HG02678 (cell line): ENCODE measurements around the gene PLA2G15.

Experiments used
- ATAC-seq: cut with Tn5 transposase; IDR thresholded peaks from one replicate; pipeline ENCODE4 v1.9.1; 2021; ENCODE audit warnings: mild to moderate bottlenecking, moderate library complexity; ENCODE audit not compliant: unreplicated experiment

The PLA2G15 gene

DNA sequence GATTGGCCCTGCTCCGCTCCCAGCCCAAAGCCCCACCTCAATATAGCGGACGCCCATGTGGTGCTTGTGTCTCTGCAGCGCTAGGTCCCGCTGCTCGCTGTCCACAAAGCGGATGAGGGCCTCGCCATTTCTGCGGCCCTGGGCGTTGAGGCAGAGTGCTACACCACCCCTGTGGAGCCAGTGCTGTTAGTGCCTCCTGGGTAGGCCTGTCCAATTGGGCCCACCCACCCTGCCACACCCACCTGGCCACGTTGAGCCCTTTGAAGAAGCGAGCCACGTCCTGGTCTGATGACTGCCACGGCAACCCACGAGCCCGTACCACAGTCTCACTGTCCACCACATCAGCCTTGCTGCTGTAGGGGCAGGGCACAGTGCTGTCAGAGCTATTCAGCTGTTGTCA is 12.8 kb upstream of the PLA2G15 start:
- ATAC-seq, result no peak

DNA sequence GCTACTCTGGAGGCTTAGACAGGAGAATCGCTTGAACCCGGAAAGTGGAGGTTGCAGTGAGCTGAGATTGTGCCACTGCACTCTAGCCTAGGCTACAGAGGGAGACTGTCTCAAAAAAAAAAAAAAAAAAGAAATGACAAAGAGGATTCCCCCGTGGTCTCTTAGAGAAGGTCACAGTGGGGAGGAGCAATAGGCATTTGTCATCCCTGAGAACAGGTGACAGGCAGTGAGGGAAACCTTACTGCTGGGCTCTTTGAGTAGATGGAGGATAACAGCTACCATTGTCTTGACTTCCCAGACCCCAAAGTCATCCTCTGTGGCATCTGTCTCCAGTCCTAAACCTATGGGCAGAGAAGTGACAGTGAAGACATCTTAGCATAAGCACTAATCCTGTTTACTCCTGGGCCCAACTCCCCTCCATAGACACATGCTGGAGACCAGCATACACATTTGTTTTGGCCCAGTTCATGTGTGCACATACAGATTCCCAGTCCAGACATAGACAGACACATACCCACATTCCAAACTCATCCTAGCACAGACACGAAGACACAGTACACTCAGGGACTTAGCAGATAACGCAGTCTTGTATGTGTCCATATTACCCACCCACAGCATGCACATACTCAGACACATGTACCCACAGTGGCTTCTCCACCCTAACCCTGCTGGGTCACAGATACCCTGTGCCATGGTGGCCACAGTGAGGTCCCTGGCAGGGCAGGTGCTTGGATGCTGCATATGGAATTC is 11.9 kb upstream of the PLA2G15 start:
- no peak for ATAC-seq

DNA sequence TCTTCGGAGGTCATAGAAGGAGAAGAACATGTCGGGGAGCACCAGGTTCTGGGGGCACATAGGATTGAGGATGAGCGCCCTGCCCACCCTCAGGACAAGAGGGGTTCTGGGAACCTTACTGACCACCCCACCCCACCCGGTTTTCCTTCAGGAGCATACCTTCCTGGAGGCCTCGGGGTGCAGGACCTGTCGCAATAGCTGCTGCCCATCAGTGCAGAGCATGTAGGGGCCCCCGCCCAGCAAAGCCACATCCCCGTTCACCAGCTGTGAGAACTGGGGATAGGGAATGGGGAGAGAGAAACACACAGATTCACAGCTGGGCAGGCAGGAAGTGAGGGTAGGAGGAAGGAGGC is 11.4 kb upstream of the PLA2G15 start:
- no peak for ATAC-seq

DNA sequence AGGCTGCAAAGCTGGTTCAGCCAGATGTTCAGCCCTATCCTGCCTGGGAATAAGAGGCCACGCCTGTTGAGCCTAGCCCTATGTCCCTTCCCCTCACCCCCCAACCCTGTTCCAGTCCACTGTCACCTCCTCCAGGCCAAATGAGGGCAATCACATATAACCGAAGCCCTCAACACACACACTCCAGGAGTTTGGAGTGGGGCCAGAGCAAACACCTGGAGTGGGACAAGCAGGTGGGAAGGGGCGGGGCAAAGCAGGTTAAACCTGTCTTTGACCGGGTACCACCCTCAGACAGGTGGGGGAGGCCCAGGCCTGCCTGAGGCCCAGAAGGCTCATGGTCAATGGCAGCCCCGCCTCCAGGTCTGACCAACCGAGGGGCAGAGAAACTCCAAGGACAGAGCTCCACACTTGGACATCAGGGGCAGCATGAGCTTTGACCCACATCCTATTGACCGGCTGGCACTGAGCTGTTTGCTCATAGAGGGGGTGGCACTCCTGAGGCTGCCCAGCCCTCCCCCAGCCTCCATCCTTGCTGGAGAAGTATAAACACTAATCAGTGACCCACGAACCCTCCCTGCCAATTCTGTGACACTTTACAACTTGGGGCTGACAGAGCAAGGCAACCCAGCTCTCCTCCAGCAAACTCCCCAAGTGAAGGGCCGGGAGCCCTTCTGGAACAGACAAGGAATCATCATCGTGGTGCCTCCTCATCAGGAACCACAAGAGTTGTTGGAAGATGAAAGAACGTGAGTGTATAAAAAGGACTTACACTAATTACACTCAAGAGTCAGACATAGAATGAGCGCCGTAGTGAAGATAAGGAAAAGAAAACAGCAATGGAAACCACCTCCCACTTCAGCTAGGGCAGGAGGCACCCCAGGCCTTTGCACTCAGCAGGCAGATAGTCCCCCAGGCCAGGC is 10.7 kb upstream of the PLA2G15 start:
- ATAC-seq, result no peak

DNA sequence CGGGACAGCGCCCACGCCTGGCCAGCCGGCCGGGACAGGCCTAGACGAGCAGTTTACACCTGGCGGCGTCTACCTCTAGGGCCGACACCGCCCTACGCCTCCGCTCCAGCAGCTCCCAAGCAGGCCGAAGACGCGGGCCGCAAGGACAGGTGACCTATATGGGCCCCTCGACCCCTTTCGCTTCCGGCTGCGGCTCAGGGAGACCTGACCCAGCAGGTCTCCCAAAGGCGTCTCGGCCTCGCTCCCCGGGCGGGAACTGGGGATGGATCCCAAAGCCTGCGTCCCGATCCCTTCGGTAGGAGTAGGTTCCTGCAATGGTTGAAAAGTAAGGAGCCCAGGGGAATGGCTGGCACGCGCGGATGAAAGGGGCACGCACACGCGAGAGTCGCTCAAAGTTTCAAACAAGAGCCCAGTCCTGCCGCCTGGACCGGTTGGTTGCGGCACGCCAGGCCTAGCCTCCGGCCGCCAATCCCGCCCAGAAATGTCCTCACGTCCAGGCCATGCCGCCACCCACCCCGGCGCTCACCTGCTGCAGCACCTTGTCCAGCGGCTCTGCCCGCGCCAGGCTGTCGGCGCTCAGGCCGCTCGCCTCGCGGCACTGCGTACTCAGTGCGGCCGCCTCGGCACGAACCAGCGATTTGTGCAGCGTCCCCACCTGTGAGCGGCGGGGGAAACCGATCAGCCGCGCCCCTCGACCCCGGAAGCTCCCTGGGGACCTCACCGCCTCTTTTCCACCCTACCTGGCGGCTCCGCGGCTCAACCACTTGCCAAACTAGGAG is 9.9 kb upstream of the PLA2G15 start:
- ATAC-seq, result no peak

DNA sequence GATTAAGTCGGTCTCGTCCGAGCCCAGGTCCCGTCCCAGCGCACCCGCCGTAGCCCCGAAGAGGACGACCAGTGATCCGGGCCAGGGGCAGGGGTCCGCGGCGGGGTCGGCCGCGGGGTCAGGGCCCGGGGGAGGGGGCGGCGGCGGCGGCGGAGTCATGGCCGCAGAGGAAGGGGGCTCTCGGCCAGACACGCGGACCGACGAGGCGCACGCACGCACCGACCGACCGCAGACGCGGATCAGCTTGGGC is 9.4 kb upstream of the PLA2G15 start, which contains the start of gene ESRP2:
ESRP2 (minus strand) TSS at position 241 of the 250 bp plus-strand sequence; CDS start at position 159, 82 bp downstream.
- no peak for ATAC-seq

DNA sequence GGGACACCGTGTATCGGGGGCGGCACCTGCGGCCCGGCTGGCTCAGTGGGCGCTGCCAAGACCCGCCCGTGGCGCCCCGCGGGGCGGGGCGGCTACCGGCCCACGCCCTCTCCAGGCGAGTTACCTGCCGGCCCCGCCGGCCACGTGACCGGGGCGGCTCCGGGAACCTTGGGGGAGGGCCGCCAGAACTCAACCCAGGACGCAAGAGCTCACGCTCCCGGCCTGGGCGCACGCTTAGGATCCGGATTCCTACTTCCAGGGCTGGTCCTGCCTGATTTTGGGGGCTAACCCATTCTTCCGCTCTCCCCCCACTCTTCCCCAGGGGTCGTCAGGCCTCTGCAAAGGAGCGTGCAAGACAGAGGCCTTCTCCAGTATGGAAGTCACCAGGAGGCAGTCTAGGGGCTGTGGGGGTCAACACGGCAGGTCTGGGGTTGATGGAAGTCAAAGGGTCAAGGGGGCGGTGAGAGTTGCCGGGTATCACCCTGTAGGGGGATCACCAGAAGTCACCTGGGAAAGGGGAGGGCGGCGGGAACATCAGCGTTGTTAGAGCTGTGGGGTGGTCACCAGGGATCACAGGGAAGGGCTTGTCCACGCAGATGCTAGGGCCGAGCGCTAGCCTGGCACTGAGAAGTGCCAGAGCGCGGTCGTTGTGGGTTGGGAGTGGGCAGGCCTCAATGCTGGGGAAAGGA is 8.9 kb upstream of the PLA2G15 start:
- no peak for ATAC-seq

DNA sequence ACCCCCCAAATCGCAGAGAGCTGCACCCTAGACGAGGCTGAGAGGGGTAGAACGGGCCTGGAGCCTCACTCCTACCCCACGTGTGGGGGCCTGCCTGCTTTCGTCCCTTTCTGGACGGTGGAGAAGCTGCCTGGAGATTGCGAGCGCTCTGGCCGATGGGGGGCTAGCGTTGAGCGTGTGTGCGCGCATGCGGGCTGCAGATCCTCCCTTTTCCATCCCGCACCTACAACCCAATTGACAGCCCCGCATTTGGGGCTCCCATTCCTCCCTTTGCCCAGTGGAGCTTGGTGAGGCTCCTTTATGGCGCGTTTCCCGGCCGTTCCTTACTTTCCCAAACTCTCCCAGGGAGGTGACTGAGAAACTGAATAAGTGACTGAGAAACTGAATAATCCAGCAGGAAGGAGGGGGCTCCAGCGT is 8.3 kb upstream of the PLA2G15 start:
- no peak for ATAC-seq

DNA sequence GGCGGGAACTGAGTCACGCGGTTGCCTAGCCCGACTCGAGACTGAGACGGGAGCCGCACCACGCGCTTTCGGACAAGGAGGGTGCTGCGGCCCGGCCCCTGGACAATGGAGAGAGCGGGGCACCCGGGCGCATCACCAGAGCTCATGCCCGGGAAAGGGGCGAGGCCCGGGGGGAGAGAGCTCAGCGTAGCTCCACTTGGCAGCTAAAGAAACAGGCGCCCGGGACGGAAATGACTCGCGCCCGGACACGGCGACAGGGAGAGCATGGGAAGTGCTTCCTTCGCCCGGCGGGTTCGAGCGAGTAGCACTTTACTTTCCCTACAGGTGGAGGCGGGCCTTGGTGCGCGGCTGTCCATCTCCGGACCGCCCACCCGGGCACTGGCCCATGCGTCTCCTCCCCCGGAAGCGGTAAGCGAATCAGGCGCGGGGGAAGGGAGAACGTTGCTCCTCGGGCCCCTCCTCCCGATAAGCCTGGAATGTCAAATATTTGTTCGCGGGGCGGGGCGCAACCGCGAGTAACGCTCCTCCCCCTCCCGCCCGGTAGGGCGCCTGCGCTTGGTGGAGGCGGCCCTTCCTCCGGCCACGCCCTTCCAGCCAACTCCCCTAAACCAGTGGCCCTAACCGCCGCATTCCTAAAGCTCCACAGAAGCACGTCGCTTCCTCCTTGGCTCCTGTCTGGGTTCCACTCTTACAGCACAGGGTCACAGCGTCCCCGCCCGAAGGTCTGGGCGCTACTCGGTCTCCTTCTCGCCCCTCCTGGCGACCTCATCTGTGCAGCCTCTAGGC is 7.7 kb upstream of the PLA2G15 start:
- ATAC-seq, result peak; percentile 81

DNA sequence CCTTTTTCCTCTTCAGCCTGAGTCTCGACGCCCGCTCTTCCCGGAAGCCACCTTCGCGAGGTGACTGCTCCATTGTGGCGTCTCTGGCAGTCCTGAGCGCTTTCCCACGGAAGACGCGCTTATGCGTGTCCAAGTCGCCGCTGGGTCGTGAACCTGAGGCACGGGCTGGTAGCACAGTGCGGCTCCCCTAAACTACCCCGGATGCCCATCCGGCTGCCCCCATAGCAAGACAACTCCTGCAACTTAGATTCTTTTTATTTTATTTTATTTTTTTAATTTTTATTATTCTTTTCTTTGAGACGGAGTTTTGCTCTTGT is 7.2 kb upstream of the PLA2G15 start:
- ATAC-seq, result no peak

DNA sequence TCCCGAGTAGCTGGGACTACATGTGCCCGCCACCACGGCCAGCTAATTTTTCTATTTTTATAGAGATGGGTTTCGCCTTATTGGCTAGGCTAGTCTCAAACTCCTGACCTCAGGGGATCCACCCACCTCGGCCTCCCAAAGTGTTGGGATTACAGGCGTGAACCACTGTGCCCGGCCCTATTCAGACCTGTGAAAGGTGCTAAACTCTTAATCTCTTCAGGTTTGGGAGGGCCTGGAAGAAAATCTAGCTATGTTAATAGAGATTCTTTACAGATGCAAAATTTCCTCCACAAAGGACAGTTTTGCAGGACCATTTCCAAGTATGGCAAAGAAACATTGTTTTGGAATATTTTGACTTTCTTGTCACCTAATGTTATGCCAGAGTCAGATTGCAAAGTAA is 3.1 kb upstream of the PLA2G15 start:
- ATAC-seq, result no peak

DNA sequence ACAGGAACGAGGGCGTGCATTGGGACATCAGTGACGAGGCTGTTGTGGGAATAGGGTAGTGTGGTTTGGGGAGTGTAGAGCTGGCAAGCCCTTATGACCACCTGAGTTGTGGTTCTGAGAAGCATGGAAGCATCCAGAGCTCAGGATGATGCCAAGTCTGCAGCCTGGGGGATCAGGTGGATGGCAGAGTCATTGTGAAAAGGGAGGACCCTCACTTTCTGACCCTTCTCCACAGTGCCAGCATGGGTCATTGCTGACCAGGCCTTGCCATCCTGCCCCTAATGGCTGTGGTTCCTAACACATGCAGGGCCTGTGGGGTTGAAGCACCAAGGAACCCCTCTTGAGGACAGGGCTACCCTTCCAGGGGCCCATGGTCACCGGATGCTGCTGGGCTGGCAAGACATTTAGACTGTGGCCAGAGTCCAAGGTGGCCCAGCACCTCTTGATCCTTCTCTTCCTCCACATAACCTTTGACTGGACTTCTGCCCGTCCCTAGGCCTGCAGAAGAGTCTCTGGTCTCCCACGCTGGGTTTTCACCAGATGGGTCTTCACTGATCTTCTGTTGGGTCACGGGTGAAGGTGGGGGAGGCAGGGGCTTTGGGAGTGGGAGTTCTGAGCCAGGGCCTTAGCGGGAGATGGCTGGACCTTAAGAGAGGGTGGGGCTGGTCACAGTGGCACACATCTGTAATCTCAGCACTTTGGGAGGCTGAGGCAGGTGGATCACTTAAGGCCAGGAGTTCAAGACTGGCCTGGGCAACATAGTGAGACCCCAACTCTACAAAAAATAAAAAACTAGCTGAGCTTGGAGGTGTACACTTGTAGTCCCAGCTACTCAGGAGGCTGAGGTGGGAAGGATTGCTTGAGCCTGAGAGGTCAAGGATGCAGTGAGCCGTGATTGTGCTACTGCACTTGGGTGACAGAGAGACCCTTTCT is 2.0 kb upstream of the PLA2G15 start:
- no peak for ATAC-seq

DNA sequence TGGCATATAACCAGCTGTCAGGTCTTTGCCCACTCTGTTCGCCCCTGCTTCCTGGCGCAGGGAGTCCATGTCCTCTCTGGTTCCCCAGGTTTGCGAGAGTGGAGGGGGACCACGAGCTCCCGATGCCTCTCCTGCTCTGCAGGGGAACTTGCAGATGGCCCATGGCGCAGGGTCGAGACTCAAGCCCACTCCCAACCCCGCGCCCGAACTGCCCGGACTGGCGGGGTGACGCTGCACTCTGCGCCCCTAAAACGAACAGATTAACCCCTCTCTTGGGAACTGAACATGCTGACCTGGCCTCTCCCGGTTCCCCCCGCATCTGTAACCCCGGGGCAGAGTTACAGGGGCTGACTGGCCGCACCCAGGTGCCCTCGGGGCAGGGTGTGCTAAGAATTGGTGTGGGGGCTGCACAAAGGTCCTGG is 681 bp upstream of the PLA2G15 start:
- no peak for ATAC-seq

DNA sequence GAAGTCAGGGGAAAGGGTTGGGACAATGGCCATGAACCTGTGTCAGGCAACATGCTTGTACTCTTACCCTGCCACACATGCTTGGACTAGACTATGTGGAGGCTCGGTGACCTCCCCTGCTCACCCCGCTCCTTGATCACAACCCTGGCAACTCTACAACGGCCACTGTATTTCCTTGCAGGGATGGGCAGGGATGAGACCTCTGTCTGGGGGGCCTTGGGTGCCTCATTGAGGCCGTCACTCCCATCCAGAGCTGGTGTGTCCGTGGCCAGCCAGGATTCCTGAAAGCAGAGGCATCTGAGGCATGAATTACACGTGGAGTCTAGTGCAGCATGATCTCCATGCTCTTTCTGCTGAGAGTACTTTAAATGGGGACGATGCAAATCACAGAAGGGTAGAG is 948 bp downstream of the PLA2G15 start:
- ATAC-seq, result no peak

DNA sequence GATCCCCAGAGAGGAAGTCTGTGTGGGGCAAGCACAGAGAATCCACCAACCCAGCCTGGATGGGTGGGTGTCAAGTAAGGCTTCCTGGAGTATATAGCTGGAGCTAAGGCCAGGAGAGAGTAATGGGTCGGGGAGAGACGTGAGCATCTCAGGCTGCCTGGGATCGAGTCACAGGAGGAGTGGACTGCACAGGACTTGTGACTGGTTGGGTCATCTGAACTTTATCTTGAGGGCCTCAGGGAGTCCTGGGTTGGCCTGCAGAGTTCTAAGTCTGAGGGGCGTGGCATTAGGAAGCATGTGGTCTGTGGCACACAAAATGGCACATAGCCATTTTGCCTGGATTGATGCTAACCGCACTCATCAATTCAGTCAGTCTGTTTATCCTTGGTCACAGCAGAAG is 1.5 kb downstream of the PLA2G15 start:
- no peak for ATAC-seq

DNA sequence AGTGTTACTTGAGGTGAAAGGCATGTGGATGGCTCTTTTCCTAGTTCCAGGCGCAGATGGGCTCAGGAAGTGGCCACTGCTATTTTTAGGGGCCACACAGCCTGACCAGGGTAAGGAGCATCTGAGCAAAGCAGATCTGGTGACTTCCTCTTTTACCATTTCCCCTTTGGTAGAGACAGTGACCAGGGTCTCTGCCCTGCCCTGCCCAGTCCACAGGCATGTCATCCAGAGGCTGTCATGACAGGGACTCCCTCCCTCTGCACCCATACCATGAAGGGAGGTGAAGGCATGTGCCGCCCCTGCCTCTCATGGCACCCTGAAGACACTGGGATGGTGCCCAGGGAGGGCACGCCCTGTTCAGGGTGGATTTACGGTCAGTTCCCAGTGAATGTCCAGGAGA is 2.2 kb downstream of the PLA2G15 start:
- no peak for ATAC-seq

DNA sequence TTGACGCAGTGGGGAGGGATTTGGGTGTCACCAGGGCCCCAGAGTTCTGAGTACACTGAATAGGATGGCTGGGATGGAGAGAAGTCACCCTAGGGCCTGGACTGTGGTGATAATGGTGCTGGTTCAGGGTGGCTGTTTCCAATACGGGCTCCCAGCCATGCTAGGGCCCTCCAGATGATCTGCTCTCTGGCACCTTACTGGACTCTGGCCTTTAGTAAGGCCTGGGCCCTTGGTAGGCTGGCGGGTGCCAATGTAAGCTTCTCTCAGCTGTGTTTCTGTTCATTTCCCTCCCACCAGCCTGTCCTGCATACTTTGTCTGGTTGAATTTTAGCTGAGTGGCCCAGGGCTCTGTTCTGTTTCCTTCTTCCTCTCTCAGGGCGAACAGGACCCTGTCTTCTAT is 2.8 kb downstream of the PLA2G15 start:
- ATAC-seq, result no peak

DNA sequence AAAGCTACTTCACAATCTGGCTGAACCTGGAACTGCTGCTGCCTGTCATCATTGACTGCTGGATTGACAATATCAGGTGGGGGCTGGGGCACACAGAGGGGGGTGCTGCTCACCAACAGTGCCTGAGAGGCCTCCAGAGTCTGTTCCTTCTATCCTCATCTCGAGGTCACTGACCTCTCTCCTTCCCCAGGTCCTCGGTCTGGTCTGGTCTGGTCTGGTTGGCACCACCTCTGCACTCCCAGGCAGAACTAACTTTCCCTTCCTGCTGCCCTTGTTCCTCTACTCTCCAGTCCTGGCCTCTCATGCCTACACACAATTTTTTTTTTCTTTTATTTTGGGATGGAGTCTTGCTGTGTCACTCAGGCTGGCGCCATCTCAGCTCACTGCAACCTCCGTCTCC is 4.2 kb downstream of the PLA2G15 start:
- no peak for ATAC-seq

DNA sequence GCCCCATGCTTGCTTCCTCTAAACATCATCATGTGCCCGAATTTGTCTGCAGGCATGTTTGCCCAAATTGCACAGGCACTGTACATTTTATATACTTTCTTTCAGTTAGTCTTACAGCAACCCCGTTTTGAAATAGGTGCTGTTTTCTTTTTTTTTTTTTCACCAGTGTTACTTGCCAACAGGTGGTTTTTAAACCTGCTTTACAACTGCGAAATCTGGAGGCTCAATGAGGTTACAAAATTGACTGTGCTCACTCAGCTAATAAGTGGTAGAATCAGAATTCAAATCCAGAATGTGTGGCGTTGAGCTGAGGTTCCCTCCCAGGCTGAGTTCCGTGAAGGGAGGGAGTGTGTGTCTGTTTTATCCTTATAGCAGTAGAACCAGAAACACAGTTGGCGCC is 5.8 kb downstream of the PLA2G15 start:
- no peak for ATAC-seq
